Astrocyte (in vitro differentiated cells and primary cell): ENCODE data around the gene ZNF761.

Experiments
- CTCF ChIP-seq: IDR thresholded peaks from 2 replicates; pipeline ENCODE4 v1.5.1; 2011; ENCODE audit warnings: low read depth, mild to moderate bottlenecking, inconsistent platforms, low read length, moderate library complexity; ENCODE audit not compliant: insufficient read depth
- EZH2 ChIP-seq: IDR thresholded peaks from 2 replicates; pipeline ENCODE4 v1.6.1; 2012; ENCODE audit warnings: mild to moderate bottlenecking, low read length, inconsistent platforms; ENCODE audit not compliant: insufficient read depth

- TF ChIP-seq CTCF (no peak), EZH2 (no peak)
These were observed 60.4 kb downstream of the ZNF761 start for GRCh38 chr19:53492153-53492552.
